Right lobe of liver (tissue), 4 donors: ENCODE measurements around the gene ALCAM.

Experiments
- CTCF ChIP-seq, 4 donors: fragments of 200-600 bp in 3 of 4; fragments of 450-650 bp in 1 of 4; IDR thresholded peaks; one replicate each; pipeline versions ENCODE4 v1.5.1 to v1.8.0; 2016 to 2022; ENCODE audit warnings: antibody characterized with exemption in 4 of 4, mild to moderate bottlenecking in 2 of 4
- POLR2A ChIP-seq: fragments of 450-650 bp; IDR thresholded peaks from one replicate; pipeline ENCODE4 v1.6.1; 2017; ENCODE audit warnings: antibody characterized with exemption, mild to moderate bottlenecking
- donor health status: DM: no; HTN: no; CAD: no.
- donor health status: DM: no; HTN: no; CAD: no.
- donor health status: DM: no; HTN: yes; CAD: no.

- TF ChIP-seq POLR2A (no peak), CTCF (IDR thresholded peaks at IDR 0.05) (no peak)
Observed at GRCh38 chr3:105619651-105620050, 252.9 kb downstream of the ALCAM start.
